B cell (primary cell): ENCODE data around the gene ANKS1B. TPM values are rescaled to one million over a fixed set of nuclear protein-coding genes. Genes with fewer than 3 reads are reported as not detected.

Experiments
- ATAC-seq: fragments of 200-7000 bp; cut with Tn5 transposase; one replicate; pipeline ENCODE4 v1.10.0; 2021; ENCODE audit warnings: low read depth, mild to moderate bottlenecking, moderate number of reproducible peaks, moderate library complexity
- CTCF ChIA-PET: fragments of 350-600 bp; sonication (Branson Sonifier 250); formaldehyde crosslinking; loops from one replicate; lab custom pipeline; 2021; ENCODE audit warnings: antibody characterized with exemption, inconsistent platforms; lab: Charles Lee
- POLR2A ChIA-PET: fragments of 350-600 bp; sonication (Branson Sonifier 250); formaldehyde crosslinking; loops from one replicate; lab custom pipeline; 2021; ENCODE audit warnings: antibody characterized with exemption; lab: Charles Lee
- DNase-seq: peaks from one replicate; pipeline ENCODE4 v3.0.0; 2013
- H2AFZ ChIP-seq: 2 replicates; pipeline ENCODE4 v1.6.1; 2012; ENCODE audit warnings: mild to moderate bottlenecking, low read depth, low read length; ENCODE audit not compliant: insufficient read depth, poor library complexity, severe bottlenecking
- H3K27ac ChIP-seq, 2 donors: 1 replicate in 1 of 2; 2 replicates in 1 of 2; pipeline ENCODE4 v1.5.1; 2012 to 2013; ENCODE audit warnings: low read length in 2 of 2, mild to moderate bottlenecking in 2 of 2, moderate library complexity in 1 of 2
- H3K27me3 ChIP-seq, 4 experiments: fragments of 200-600 bp in 1 of 4; sonication (generic) in 1 of 4; replicated peaks in 1 of 4; 1 replicate in 2 of 4; 2 replicates in 2 of 4; pipeline versions ENCODE4 v1.6.1 to v1.7.0; 2013 to 2016; ENCODE audit warnings: low read length in 3 of 4, mild to moderate bottlenecking in 2 of 4, mixed read lengths in 1 of 4, moderate library complexity in 1 of 4; ENCODE audit not compliant: insufficient read depth in 4 of 4, control insufficient read depth in 3 of 4; ENCODE audit errors: control extremely low read depth in 1 of 4
- H3K36me3 ChIP-seq, 2 experiments: replicated peaks in 1 of 2; 1 replicate in 1 of 2; 2 replicates in 1 of 2; pipeline versions ENCODE4 v1.6.1 to v1.7.1; 2013; ENCODE audit warnings: low read length in 1 of 2; ENCODE audit not compliant: insufficient read depth in 2 of 2, control insufficient read depth in 1 of 2; ENCODE audit errors: control extremely low read depth in 1 of 2, extremely low read depth in 1 of 2
- H3K4me1 ChIP-seq, 2 donors: fragments of 200-600 bp in 1 of 2; sonication (generic) in 1 of 2; 1 replicate in 1 of 2; 2 replicates in 1 of 2; pipeline versions ENCODE4 v1.5.1 to v1.6.1; 2013 to 2017; ENCODE audit warnings: low read length in 2 of 2; ENCODE audit not compliant: control insufficient read depth in 2 of 2, insufficient read depth in 2 of 2
- H3K4me2 ChIP-seq: replicated peaks from 2 replicates; pipeline ENCODE3; 2012; ENCODE audit warnings: mild to moderate bottlenecking, low read depth, low read length; ENCODE audit not compliant: poor library complexity, severe bottlenecking
- H3K4me3 ChIP-seq, 5 experiments: fragments of 200-600 bp in 1 of 5; sonication (generic) in 1 of 5; 1 replicate in 3 of 5; 2 replicates in 2 of 5; pipeline versions ENCODE4 v1.5.1 to v1.7.0; 2011 to 2016; ENCODE audit warnings: low read length in 4 of 5, mild to moderate bottlenecking in 4 of 5, low read depth in 2 of 5, control low read depth in 1 of 5, moderate library complexity in 1 of 5; ENCODE audit not compliant: insufficient read depth in 1 of 5; ENCODE audit errors: control extremely low read depth in 1 of 5, extremely low read depth in 1 of 5
- H3K79me2 ChIP-seq: fragments of 200-600 bp; sonication (generic); one replicate; pipeline ENCODE4 v1.6.0; 2016; ENCODE audit warnings: low read length; ENCODE audit not compliant: control insufficient read depth, insufficient read depth
- H3K9ac ChIP-seq: fragments of 200-600 bp; sonication (generic); 2 replicates; pipeline ENCODE4 v1.6.1; 2017; ENCODE audit warnings: mild to moderate bottlenecking, low read length, moderate library complexity
- H3K9me3 ChIP-seq, 3 donors: one replicate each; pipeline versions ENCODE4 v1.6.1 to v1.7.1; 2013; ENCODE audit warnings: low read length in 2 of 3; ENCODE audit not compliant: control insufficient read depth in 2 of 3, insufficient read depth in 1 of 3; ENCODE audit errors: control extremely low read depth in 1 of 3
- H4K20me1 ChIP-seq: 2 replicates; pipeline ENCODE4 v1.6.0; 2012; ENCODE audit warnings: mild to moderate bottlenecking, low read length; ENCODE audit not compliant: insufficient read depth, control insufficient read depth, poor library complexity, severe bottlenecking
- H3K27ac Mint-ChIP-seq: one replicate; pipeline ENCODE4 v1.8.0; 2021; ENCODE audit warnings: mixed read lengths
- H3K27me3 Mint-ChIP-seq: one replicate; pipeline ENCODE4 v1.8.0; 2021; ENCODE audit warnings: mixed read lengths
- H3K4me1 Mint-ChIP-seq: one replicate; pipeline ENCODE4 v1.8.0; 2021; ENCODE audit warnings: mixed read lengths
- H3K4me3 Mint-ChIP-seq: one replicate; pipeline ENCODE4 v1.8.0; 2021; ENCODE audit warnings: mixed read lengths
- H3K9me3 Mint-ChIP-seq: one replicate; pipeline ENCODE4 v1.8.0; 2022; ENCODE audit warnings: mixed read lengths; ENCODE audit not compliant: insufficient read depth
- EZH2 ChIP-seq: IDR thresholded peaks from 2 replicates; pipeline ENCODE4 v1.6.1; 2012; ENCODE audit warnings: borderline replicate concordance, low read depth, mild to moderate bottlenecking, moderate library complexity, low read length; ENCODE audit not compliant: insufficient read depth, poor library complexity, severe bottlenecking
- WGBS: methylation state at CpG from one replicate; pipeline ENCODE4 v1.1.5; 2013; ENCODE audit warnings: missing lambda C conversion rate; ENCODE audit not compliant: insufficient coverage; 5-methylcytosine and 5-hydroxymethylcytosine counted together
- intact Hi-C: fragments of 100-400 bp; cut with micrococcal nuclease; formaldehyde crosslinking; loops from one replicate; pipeline ENCODE4 v1.10.0; 2022
- polyA plus RNA-seq: library from polyadenylated mRNA; depleted of rRNA; stranded (reverse); fragments of >200 nt; gene quantifications from 2 replicates; pipeline ENCODE4 v1.2.3, GENCODE V29; 2012
- total RNA-seq, 2 donors: library from RNA; stranded (reverse); fragments of 120-200 nt in 1 of 2; gene quantifications; 1 replicate in 1 of 2; 2 replicates in 1 of 2; pipeline versions ENCODE4 v1.2.3 to v1.2.4, GENCODE V29; 2013 to 2022
- TF ChIP-seq, protein P1 (sequence below): fragments of 200-600 bp; IDR thresholded peaks from one replicate; pipeline ENCODE4 v1.8.0; 2022; ENCODE audit warnings: antibody characterized with exemption, mild to moderate bottlenecking

The ANKS1B gene
- total and polyA plus RNA-seq, 2 donors (not counting 1 experiment from before 2014, with no cell fraction given) = not detected

DNA sequence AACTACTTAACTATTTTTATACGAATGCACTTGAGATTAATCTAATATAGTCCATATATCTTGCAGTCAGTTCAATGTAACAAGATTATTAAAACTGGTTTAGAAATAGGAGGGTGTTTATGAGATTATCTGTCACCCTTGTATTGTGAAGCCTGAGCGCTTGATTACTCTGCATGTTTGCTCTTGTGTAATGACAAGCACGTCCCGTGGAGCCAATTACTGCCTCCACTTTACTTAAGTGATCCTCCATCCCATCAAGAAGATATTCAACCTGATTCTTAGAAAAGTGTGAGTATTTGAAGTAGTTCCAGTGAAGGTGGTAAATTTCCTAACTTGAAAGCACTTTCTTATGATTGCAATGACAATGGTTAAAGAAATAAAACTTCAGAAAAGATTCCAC lies 752.4 kb downstream of the ANKS1B start:
- no peaks in the 10 kb centered on the region for H3K4me1 ChIP-seq
- no peak overlapping the region for H3K4me3 ChIP-seq
- no peak for ATAC-seq
- no peaks in the 10 kb centered on the region for H3K4me1 Mint-ChIP-seq
- DNase-seq = no peak
- no peak overlapping the region for H3K27ac Mint-ChIP-seq
- no peak overlapping the region for H3K27ac ChIP-seq
- TF ChIP-seq EZH2 = no peak
- TF ChIP-seq, protein P1, sequence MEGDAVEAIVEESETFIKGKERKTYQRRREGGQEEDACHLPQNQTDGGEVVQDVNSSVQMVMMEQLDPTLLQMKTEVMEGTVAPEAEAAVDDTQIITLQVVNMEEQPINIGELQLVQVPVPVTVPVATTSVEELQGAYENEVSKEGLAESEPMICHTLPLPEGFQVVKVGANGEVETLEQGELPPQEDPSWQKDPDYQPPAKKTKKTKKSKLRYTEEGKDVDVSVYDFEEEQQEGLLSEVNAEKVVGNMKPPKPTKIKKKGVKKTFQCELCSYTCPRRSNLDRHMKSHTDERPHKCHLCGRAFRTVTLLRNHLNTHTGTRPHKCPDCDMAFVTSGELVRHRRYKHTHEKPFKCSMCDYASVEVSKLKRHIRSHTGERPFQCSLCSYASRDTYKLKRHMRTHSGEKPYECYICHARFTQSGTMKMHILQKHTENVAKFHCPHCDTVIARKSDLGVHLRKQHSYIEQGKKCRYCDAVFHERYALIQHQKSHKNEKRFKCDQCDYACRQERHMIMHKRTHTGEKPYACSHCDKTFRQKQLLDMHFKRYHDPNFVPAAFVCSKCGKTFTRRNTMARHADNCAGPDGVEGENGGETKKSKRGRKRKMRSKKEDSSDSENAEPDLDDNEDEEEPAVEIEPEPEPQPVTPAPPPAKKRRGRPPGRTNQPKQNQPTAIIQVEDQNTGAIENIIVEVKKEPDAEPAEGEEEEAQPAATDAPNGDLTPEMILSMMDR = no peak
- H3K4me3 Mint-ChIP-seq = no peak overlapping the region
- H3K36me3 ChIP-seq = no peaks in the 10 kb centered on the region
- ChIA-PET POLR2A (no interaction called here), CTCF (no interaction called here)
- H3K27me3 ChIP-seq = no peaks in the 10 kb centered on the region
- no peaks in the 10 kb centered on the region for H3K9me3 Mint-ChIP-seq
- intact Hi-C loops = no loop called here
- WGBS = no CpG with 5 or more reads among the region's 4 CpGs
- H3K9ac ChIP-seq = no peak overlapping the region
- no peaks in the 10 kb centered on the region for H3K27me3 Mint-ChIP-seq
- H3K79me2 ChIP-seq = no peaks in the 10 kb centered on the region
- H4K20me1 ChIP-seq = no peaks in the 10 kb centered on the region
- H3K4me2 ChIP-seq = no peak overlapping the region
- H2AFZ ChIP-seq = no peak overlapping the region
- no peaks in the 10 kb centered on the region for H3K9me3 ChIP-seq

DNA sequence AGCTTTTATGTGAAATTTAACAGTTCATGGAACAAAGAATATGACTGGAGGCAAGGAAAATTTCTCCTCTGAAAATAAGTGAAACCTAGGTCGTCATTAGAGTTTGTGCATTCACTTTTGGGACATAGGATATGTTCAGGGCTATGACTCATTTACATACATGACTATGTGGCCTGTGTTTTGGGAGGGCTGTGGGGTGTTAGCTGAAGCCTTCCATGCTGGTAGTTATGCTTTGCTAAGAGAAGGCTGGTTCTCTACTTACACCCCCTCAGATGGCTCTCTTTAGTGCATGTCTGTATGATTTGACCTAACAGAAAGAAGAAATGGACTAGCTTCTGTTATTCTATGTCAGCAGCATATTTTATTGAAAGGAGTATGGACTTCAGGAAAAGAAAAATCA lies 753.7 kb downstream of the ANKS1B start:
- POLR2A ChIA-PET = no interaction called here
- CTCF ChIA-PET = no interaction called here
- H3K79me2 ChIP-seq = no peaks in the 10 kb centered on the region
- no CpG with 5 or more reads among the region's 1 CpG for WGBS
- H3K4me1 ChIP-seq = no peaks in the 10 kb centered on the region
- DNase-seq = no peak
- H3K27ac Mint-ChIP-seq = no peak overlapping the region
- H3K4me2 ChIP-seq = no peak overlapping the region
- no peak overlapping the region for H3K9ac ChIP-seq
- H3K27me3 Mint-ChIP-seq = no peaks in the 10 kb centered on the region
- H2AFZ ChIP-seq = no peak overlapping the region
- H3K27me3 ChIP-seq = no peaks in the 10 kb centered on the region
- no peaks in the 10 kb centered on the region for H4K20me1 ChIP-seq
- no peak overlapping the region for H3K4me3 Mint-ChIP-seq
- intact Hi-C loops = no loop called here
- TF ChIP-seq, protein P1 = no peak
- no peak for TF ChIP-seq EZH2
- no peaks in the 10 kb centered on the region for H3K36me3 ChIP-seq
- no peak for ATAC-seq
- H3K9me3 Mint-ChIP-seq = no peaks in the 10 kb centered on the region
- no peak overlapping the region for H3K4me3 ChIP-seq
- H3K9me3 ChIP-seq = no peaks in the 10 kb centered on the region
- no peak overlapping the region for H3K27ac ChIP-seq
- H3K4me1 Mint-ChIP-seq = no peaks in the 10 kb centered on the region
